Nephron (organoid): ENCODE measurements around the gene ROBO1.
"Not testable (repeated sequence)": the region's sequence is repeated elsewhere in the genome, so short reads cannot be mapped to it uniquely, and the experiment has no call there.

Source experiments
- H3K27ac Mint-ChIP-seq, 3 experiments: 2 replicates each; pipeline ENCODE4 v1.8.0; 2020; ENCODE audit warnings: mixed read lengths in 3 of 3, mild to moderate bottlenecking in 2 of 3, moderate library complexity in 1 of 3
- H3K27me3 Mint-ChIP-seq: 2 replicates; pipeline ENCODE4 v1.8.0; 2021; ENCODE audit warnings: low read depth, mild to moderate bottlenecking, moderate library complexity, mixed read lengths
- H3K36me3 Mint-ChIP-seq: 2 replicates; pipeline ENCODE4 v1.8.0; 2020; ENCODE audit warnings: low read depth, mixed read lengths
- H3K4me1 Mint-ChIP-seq: 2 replicates; pipeline ENCODE4 v1.8.0; 2020; ENCODE audit warnings: mixed read lengths
- H3K4me3 Mint-ChIP-seq, 3 experiments: 2 replicates each; pipeline ENCODE4 v1.8.0; 2020; ENCODE audit warnings: mild to moderate bottlenecking in 3 of 3, mixed read lengths in 3 of 3, moderate library complexity in 2 of 3
- H3K9me3 Mint-ChIP-seq: 2 replicates; pipeline ENCODE4 v1.8.0; 2020; ENCODE audit warnings: mixed read lengths
- CTCF ChIP-seq, 3 experiments: fragments of 200-600 bp; sonication (generic); IDR thresholded peaks; one replicate each; pipeline ENCODE4 v1.5.0; 2021; ENCODE audit warnings: antibody characterized with exemption in 3 of 3; ENCODE audit not compliant: unreplicated experiment in 3 of 3

Gene ROBO1

DNA sequence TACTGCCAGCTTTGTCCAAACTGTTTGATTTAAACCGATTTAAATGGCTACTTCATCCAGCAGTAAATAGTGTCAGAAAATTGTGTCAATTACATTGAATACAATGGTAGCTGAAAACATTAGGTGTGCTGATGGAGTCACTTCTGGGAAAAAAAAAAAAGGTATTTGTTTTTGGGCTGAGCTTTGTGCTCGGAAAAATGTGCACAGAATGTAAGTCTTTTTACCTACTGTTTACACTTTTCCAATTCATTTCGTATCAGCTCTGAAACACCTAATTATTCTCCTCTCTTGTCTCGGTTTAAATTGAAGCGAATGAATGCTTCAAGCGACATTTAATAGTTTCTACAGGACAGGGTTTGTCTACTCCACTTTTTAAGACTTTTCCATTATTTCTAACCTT lies 1078.4 kb downstream of the ROBO1 start:
- Mint-ChIP-seq H3K4me3 (no peak overlapping the region), H3K27ac (no peak overlapping the region), H3K36me3 (peaks cover 46% of the 10 kb centered on the region), H3K4me1 (peaks cover 9% of the 10 kb centered on the region), H3K9me3 (peaks cover under 1% of the 10 kb centered on the region), H3K27me3 (no peaks in the 10 kb centered on the region)
- TF ChIP-seq CTCF (IDR thresholded peaks at IDR 0.05; ENCODE audit: unreplicated experiment in 3 of 3): no peak

DNA sequence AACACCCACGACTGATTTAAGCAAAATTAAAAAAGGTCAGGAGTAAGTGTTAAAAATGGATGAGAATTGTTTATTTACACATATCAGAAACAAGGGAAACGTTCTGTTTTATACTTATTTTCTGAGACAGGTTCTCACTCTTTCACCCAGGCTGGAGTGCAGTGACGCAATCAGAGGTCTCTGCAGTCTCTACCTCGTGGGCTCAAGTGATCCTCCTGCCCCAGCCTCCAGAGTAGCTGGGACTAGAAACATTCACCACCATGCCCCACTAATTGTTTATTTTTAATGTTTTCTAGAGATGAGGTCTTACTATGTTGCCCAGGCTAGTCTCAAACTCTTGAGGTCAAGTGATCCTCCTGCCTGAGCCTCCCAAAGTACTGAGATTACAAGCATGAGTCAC lies 1080.3 kb downstream of the ROBO1 start:
- H3K27me3 Mint-ChIP-seq: no peaks in the 10 kb centered on the region
- peaks cover 55% of the 10 kb centered on the region for H3K36me3 Mint-ChIP-seq
- no peak overlapping the region for H3K4me3 Mint-ChIP-seq
- no peak for TF ChIP-seq CTCF (IDR thresholded peaks at IDR 0.05; ENCODE audit: unreplicated experiment in 3 of 3)
- peaks cover 7% of the 10 kb centered on the region for H3K9me3 Mint-ChIP-seq
- H3K27ac Mint-ChIP-seq: no peak overlapping the region
- H3K4me1 Mint-ChIP-seq: peaks cover 9% of the 10 kb centered on the region

DNA sequence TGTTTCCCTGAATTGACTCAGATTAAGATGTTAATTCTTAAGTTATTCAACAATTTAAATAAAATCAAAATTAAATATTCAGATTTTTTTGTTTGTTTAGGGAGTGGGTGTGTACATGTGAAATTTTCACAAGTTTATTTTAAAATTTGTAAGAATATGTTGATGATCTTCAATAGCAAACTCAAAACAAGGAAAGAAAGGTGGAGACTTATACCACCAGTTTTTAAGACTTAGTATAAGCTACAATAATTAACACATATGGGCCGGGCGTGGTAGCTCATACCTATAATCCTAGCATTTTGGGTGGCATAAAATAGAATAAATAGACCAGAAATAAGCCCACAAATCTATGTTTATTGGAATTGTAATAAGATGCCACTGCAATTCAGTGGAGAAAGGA lies 1084.5 kb downstream of the ROBO1 start:
- peaks cover 62% of the 10 kb centered on the region for H3K36me3 Mint-ChIP-seq
- H3K9me3 Mint-ChIP-seq: peaks cover 13% of the 10 kb centered on the region
- no peaks in the 10 kb centered on the region for H3K4me1 Mint-ChIP-seq
- H3K4me3 Mint-ChIP-seq: no peak overlapping the region
- H3K27ac Mint-ChIP-seq: no peak overlapping the region
- TF ChIP-seq CTCF (IDR thresholded peaks at IDR 0.05; ENCODE audit: unreplicated experiment in 3 of 3): no peak
- H3K27me3 Mint-ChIP-seq: no peaks in the 10 kb centered on the region

DNA sequence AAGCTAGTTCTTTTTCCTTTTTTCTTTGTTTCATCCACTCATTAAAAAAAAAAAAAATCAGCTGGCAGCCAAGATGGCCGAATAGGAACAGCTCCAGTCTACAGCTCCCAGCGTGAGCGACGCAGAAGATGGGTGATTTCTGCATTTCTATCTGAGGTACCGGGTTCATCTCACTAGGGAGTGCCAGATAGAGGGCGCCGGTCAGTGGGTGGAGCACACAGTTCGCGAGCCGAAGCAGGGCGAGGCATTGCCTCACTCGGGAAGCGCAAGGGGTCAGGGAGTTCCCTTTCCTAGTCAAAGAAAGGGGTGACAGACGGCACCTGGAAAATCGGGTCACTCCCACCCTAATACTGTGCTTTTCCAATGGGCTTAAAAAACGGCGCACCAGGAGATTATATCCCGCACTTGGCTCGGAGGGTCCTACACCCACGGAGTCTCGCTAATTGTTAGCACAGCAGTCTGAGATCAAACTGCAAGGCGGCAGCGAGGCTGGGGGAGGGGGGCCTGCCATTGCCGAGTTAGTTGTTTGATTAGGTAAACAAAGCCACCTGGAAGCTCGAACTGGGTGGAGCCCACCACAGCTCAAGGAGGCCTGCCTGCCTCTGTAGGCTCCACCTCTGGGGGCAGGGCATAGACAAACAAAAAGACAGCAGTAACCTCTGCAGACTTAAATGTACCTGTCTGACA lies 1092.5 kb downstream of the ROBO1 start:
- H3K4me1 Mint-ChIP-seq, H3K4me3 Mint-ChIP-seq, H3K27me3 Mint-ChIP-seq, H3K27ac Mint-ChIP-seq: not testable (repeated sequence)
- H3K9me3 Mint-ChIP-seq: peaks cover 15% of the 10 kb centered on the region
- H3K36me3 Mint-ChIP-seq: peaks cover 63% of the 10 kb centered on the region

- no peaks in the 10 kb centered on the region for H3K9me3 Mint-ChIP-seq
- H3K27ac Mint-ChIP-seq: no peak overlapping the region
- TF ChIP-seq CTCF (IDR thresholded peaks at IDR 0.05; ENCODE audit: unreplicated experiment in 3 of 3): no peak
- no peak overlapping the region for H3K4me3 Mint-ChIP-seq
- peaks cover 55% of the 10 kb centered on the region for H3K36me3 Mint-ChIP-seq
- H3K27me3 Mint-ChIP-seq: no peaks in the 10 kb centered on the region
- H3K4me1 Mint-ChIP-seq: peaks cover 8% of the 10 kb centered on the region
Observed at GRCh38 chr3:78670746-78671145, 1097.1 kb downstream of the ROBO1 start.

DNA sequence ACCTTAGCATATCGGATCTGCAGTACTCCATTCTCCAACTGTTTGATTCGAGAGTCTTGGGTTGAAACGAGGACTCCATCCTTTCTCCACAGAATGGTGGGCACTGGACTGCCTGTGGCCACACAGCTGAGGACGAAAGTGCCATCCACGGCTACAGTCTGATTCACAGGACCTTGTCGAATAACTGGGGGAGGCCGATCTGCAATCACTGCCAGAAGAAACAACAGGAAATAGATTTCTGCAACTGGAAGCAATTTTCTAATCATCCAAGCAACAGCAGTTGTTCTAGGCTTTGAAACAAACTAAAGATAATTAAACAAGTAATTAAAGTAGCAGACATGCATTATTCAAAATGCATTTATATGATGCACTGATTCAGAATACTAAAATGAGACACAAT lies 1097.7 kb downstream of the ROBO1 start:
- H3K4me3 Mint-ChIP-seq: no peak overlapping the region
- H3K27me3 Mint-ChIP-seq: no peaks in the 10 kb centered on the region
- no peak overlapping the region for H3K27ac Mint-ChIP-seq
- H3K36me3 Mint-ChIP-seq: peaks cover 52% of the 10 kb centered on the region
- peaks cover 10% of the 10 kb centered on the region for H3K4me1 Mint-ChIP-seq
- TF ChIP-seq CTCF (IDR thresholded peaks at IDR 0.05; ENCODE audit: unreplicated experiment in 3 of 3): no peak
- H3K9me3 Mint-ChIP-seq: no peaks in the 10 kb centered on the region
